ENCODE data around the gene PRKCQ.

DNA sequence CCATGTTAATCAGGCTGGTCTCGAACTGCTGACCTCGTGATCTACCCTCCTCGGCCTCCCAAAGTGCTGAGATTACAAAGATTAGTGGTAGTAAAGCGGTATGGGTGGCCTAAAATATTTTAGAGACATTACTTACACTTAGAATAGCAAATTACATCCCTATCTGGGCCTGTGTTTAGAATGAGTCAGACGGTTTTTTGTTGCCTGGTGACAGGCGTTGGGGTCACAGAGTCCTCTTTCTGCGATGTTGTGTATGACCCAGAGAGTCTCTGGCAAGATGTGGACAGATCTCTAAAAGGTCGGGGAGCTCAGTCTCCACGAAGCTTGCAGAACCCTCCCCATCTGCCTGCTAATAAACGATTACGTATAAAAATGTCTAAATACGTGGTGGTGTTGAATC, 39.6 kb upstream of the PRKCQ start:
- TF ChIP-seq, protein P1, sequence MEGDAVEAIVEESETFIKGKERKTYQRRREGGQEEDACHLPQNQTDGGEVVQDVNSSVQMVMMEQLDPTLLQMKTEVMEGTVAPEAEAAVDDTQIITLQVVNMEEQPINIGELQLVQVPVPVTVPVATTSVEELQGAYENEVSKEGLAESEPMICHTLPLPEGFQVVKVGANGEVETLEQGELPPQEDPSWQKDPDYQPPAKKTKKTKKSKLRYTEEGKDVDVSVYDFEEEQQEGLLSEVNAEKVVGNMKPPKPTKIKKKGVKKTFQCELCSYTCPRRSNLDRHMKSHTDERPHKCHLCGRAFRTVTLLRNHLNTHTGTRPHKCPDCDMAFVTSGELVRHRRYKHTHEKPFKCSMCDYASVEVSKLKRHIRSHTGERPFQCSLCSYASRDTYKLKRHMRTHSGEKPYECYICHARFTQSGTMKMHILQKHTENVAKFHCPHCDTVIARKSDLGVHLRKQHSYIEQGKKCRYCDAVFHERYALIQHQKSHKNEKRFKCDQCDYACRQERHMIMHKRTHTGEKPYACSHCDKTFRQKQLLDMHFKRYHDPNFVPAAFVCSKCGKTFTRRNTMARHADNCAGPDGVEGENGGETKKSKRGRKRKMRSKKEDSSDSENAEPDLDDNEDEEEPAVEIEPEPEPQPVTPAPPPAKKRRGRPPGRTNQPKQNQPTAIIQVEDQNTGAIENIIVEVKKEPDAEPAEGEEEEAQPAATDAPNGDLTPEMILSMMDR (IDR thresholded peaks at IDR 0.05) = no peak
- no peak for TF ChIP-seq POLR2A (IDR thresholded peaks at IDR 0.05)

All from Peyer's patch (tissue), 4 donors.